DND-41 (cell line): ENCODE data around the gene MYL4.

Experiments used
- EZH2 ChIP-seq: IDR thresholded peaks from 3 replicates; pipeline ENCODE4 v1.6.1; 2012; ENCODE audit warnings: borderline replicate concordance, low read depth, mild to moderate bottlenecking, moderate library complexity, low read length, inconsistent platforms; ENCODE audit not compliant: severe bottlenecking
- TF ChIP-seq, protein P1 (sequence below): IDR thresholded peaks from 2 replicates; pipeline ENCODE4 v1.5.1; 2012; ENCODE audit warnings: borderline replicate concordance, low read length, moderate library complexity, mild to moderate bottlenecking; ENCODE audit not compliant: poor library complexity, severe bottlenecking; ENCODE audit errors: extremely low read depth

DNA sequence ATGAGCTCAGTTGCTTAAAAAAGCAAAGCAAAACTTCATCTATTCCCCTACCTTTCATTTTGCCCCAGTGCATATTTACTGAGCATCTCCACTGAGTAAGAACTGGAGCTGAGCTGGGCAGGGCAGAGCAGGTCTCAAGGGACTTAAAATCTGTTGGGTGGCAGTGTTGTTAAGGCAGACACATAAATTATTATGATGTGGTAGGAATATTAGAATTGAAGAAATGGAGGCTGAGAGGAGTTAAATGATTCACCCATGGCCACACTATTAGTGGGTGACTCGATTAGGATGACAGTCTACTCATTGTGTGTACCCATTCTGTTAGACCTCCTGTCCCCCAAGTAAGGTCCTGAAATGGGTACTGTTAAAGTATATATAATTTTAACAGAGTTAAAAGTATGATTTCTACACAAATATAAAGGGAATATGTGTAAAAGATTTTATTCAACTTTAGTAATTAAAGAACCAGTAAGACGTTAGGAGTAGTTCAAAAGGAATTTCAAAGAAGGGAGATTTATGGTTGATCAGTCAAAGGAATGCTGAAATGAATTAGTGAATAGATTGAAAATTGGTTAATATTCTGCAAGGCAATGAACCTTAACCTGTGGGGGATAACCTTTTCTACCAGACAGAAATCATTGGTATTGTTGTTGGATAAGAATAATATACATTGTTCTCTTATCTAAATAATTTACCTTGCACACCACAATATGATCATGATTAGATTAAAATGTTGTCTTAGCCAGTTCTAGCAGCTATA, 62.0 kb downstream of the MYL4 start:
- TF ChIP-seq, protein P1, sequence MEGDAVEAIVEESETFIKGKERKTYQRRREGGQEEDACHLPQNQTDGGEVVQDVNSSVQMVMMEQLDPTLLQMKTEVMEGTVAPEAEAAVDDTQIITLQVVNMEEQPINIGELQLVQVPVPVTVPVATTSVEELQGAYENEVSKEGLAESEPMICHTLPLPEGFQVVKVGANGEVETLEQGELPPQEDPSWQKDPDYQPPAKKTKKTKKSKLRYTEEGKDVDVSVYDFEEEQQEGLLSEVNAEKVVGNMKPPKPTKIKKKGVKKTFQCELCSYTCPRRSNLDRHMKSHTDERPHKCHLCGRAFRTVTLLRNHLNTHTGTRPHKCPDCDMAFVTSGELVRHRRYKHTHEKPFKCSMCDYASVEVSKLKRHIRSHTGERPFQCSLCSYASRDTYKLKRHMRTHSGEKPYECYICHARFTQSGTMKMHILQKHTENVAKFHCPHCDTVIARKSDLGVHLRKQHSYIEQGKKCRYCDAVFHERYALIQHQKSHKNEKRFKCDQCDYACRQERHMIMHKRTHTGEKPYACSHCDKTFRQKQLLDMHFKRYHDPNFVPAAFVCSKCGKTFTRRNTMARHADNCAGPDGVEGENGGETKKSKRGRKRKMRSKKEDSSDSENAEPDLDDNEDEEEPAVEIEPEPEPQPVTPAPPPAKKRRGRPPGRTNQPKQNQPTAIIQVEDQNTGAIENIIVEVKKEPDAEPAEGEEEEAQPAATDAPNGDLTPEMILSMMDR: no peak
- no peak for TF ChIP-seq EZH2
